Choroid plexus epithelial cell (primary cell): ENCODE measurements around the gene LPIN1.
"Not testable (repeated sequence)": the region's sequence is repeated elsewhere in the genome, so short reads cannot be mapped to it uniquely, and the experiment has no call there.

ENCODE experiments used
- DNase-seq: peaks from one replicate; pipeline ENCODE4 v3.0.0-alpha.2; 2010; ENCODE audit warnings: low read depth
- H3K4me3 ChIP-seq: 2 replicates; pipeline ENCODE4 v1.5.1; 2011; ENCODE audit warnings: low read depth, mild to moderate bottlenecking, control low read depth, low read length, moderate library complexity
- CTCF ChIP-seq: conservative IDR thresholded peaks from 2 replicates; pipeline ENCODE4 v1.5.1; 2011; ENCODE audit warnings: low read depth, mild to moderate bottlenecking, control low read depth, inconsistent platforms, low read length, moderate library complexity

The LPIN1 gene

GRCh38 chr2:11814979-11815510 lies 68.6 kb downstream of the LPIN1 start:
- no peak for DNase-seq
- no peak overlapping the region for H3K4me3 ChIP-seq

GRCh38 chr2:11816935-11817334 lies 70.5 kb downstream of the LPIN1 start:
- not testable (repeated sequence) for H3K4me3 ChIP-seq, DNase-seq

More at GRCh38 chr2:11814979-11815510, 68.6 kb downstream of the LPIN1 start:
- no peak for TF ChIP-seq CTCF

GRCh38 chr2:11819235-11819729 lies 72.8 kb downstream of the LPIN1 start:
- no peak for DNase-seq
- no peak overlapping the region for H3K4me3 ChIP-seq
- TF ChIP-seq CTCF: no peak

- DNase-seq: no peak
- no peak for TF ChIP-seq CTCF
- no peak overlapping the region for H3K4me3 ChIP-seq
These were observed 74.2 kb downstream of the LPIN1 start for GRCh38 chr2:11820650-11821049.

- TF ChIP-seq CTCF: no peak
- no peak for DNase-seq
- H3K4me3 ChIP-seq: no peak overlapping the region
These were observed 75.3 kb downstream of the LPIN1 start for GRCh38 chr2:11821705-11822104.

- not testable (repeated sequence) for H3K4me3 ChIP-seq, DNase-seq
These were observed 75.9 kb downstream of the LPIN1 start for GRCh38 chr2:11822359-11822745.

- no peak for TF ChIP-seq CTCF
- no peak for DNase-seq
- H3K4me3 ChIP-seq: no peak overlapping the region
These were observed 76.5 kb downstream of the LPIN1 start for GRCh38 chr2:11822746-11823451.
